ENCODE results near the gene ELOVL5. TPM values are rescaled to one million over a fixed set of nuclear protein-coding genes. Genes with fewer than 3 reads are reported as not detected.
"Not testable (repeated sequence)": the region's sequence is repeated elsewhere in the genome, so short reads cannot be mapped to it uniquely, and the experiment has no call there.

Gene ELOVL5
- total RNA-seq, 2 donors from 2014 or later = 52.2 to 54.0 TPM

DNA sequence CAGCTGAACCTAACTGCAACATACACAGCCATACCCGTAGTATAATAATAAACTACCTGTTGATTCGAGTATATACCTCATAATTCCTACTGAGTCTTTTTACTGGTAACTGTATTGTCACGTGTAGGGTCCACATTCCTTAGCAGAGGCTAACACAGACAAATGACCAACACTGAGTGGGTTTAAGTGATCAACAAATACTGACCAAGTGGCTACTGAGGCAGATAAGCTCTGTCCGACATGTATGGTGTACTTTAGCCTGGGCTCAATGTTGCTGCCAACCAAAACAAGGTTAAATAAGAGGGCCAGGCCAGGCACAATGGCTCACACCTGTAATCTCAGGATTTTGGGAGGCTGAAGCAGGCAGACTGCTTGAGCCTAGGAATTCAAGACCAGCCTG, 12.7 kb downstream of the ELOVL5 start:
- intact Hi-C loops (cut with DNase I) = loop anchor here in 1 of 2 donors (2.0 kb wide), 1 partner anchor 63 kb away; no protein-coding TSS in a partner anchor
- no peak for DNase-seq (ENCODE audit: low spot score)

DNA sequence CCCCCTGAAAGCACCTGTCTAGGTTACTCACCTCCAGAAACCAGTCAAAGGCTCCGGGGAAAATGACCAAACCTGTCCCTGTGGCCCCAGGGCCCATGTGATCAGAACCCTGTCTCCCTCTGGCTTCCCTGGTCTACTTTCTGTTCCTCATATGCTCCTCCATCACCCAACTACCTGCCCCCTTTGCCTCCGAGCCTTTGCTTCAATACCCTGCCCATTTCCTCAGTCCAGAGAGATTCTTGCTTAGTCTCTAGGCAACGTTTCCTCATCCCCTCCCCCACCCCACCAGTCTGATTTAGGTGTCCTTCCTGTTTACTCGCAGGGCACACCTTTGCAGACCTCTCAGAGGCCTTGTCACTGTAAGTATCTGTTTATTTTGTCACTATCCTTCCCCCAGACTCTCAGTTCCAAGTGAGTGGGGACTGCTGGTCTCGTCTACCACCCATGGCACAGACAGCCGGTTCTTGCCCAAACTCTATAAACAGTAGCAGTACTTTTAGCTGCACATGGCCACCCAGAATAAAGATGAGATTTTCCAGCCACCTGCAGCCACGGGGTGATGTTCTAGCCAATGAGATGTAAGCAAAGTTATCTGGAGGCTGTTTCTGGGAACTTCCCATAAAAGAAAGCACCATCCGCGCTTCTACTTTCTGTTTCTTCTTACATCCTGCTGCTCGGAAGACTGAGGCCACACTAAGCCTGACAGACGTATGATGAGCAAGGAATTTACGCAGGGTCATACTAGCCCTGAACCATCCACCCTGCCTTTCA, 13.3 kb downstream of the ELOVL5 start:
- DNase-seq (ENCODE audit: low spot score) = no peak
- intact Hi-C loops (cut with DNase I) = no loop called here

DNA sequence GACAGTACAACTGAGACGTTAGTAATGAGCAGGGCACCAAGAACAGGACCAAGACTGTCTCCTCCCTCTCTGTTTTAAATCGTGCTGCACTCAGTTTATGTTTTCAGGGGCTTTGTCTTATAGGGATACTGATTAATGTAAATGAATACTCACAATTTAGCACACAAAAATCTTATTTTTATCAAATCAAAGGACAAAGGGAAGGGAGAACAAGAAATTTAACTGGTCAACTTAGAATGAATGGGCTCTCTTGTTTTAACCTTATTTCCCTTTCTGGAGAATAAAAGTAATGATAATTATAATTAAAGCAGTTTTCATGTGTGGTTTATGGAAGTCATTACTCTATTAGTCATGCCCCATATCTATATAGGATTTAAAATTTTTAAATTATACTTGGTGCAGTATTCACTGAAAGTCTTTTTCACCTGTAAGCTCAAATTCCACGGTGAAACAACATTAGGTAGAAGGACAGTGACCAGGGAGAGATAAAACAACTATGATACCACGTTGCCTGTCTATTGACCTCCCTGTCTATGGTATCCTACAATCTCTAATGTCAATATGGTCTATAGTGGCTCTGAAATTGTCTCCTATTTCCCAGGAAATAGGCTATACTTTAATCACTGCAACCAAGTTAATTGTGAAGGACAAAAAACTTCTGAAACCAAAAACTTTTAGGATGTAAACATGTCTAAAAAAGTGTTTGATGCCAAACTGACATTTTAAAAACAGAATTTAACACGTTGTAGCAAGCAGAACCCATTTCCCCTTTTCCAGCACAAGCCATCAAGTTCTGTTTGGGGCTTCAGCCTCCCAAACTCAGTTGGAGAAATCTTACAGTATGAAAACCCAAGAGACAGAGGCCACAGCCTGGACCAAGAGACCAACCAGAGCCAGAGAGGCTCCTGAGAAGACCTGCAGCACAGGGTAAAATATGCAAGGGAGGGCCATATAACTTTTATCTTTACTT, 15.0 kb downstream of the ELOVL5 start:
- DNase-seq (ENCODE audit: low spot score) = no peak
- intact Hi-C loops (cut with DNase I) = no loop called here

DNA sequence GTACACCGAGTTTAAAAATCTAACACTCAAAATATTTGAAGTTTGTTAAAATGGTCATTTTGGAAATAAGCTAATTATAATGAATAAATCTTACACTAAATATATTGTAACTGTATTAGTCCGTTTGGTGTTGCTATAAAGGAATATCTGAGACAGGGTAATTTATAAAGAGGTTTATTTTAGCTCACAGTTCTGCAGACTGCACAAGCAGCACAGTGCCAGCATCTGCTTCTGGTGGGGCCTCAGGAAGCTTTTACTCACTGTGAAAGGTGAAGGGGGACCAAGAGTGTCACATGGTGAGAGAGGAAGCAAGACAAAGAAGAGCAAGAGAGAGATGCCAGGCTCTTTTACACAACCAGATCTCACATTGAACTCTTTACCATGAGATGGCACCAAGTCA, 17.1 kb downstream of the ELOVL5 start:
- DNase-seq (ENCODE audit: low spot score) = no peak
- intact Hi-C loops (cut with DNase I) = no loop called here

DNA sequence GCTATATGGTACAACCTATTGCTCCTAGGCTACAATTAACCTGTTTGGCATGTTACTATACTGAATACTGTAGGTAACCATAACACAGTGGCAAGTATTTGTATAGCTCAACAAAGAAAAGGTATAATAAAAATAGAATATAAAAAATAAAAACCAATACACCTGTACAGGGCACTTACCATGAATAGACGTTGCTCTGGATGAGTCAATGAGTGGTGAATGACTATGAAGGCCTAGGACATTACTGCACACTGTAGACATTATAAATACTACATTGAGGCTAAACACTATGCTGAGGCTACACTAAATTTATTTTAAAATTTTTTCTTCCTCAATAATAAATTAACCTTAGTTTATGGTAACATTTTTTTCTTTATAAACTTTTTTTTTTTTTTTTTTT, 18.6 kb downstream of the ELOVL5 start:
- intact Hi-C loops (cut with DNase I) = no loop called here
- no peak for DNase-seq (ENCODE audit: low spot score)

DNA sequence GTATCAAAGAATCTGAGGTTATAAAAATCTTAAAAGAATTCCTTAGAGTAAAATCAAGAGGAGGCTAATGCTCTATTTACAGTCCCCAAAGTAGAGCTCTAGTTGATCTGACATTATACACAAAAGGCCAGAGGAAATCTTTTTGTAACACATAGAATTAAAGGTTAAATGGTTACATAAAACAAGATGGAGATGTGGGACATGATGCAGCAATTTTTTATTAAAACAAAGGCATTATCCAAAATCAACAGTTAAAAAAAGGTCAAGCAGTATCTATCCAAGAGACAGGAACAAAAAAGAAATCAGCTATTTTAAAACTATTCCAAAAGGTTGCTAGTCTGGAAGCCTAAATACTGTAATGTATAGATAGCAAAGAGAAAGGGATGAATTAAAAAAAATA, 20.4 kb downstream of the ELOVL5 start:
- intact Hi-C loops (cut with DNase I) = no loop called here

DNA sequence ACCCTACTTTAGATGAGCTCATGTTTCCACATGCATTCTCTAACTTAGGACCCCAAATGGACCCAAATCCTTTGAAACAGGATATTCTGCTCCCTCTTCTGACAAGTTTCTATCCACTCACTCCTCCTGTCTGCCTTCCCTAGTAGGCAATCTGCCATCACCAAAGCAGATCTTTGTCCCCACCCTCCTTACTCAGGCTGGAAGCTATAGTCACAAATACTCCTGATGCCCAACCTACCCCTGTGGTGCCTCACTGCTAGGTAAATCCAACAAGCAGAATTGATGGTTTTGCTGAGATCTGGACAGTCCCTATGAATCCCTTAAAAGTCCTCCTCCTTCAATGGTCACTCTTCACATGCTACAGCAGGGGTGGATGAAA, 21.7 kb downstream of the ELOVL5 start:
- no peak for DNase-seq (ENCODE audit: low spot score)
- intact Hi-C loops (cut with DNase I) = no loop called here

More for the DNA sequence above, 20.4 kb downstream of the ELOVL5 start:
- DNase-seq (ENCODE audit: low spot score) = no peak

DNA sequence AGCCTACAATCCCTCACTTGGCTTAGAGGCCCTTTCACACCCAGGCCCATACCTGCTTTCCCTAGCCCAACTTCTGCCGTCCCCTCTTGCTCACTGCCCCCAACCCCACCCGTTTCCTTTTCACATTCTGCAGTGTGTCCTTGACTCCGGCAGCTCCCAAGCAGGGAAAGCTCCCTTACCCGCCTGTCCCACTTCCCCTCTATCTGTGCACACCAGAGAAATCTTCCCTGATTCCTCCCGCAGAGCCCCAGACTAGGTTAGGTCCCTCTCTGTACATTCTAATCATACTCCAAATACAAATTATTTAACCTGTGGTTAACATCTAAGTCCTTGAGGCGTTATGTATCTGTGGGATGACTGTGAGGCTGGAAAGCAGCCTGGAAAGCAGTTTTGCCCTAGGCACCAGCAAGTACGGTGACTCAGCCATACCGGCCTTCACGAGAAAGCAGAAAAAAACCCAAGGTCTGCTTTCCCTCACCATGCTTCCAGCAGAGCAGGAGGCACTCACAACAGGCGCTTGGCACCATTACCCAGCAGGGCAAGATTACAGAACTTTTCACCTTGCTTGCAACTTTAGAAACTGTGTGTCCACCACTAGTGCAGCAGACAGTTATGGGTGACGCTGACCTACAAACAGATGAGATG, 22.3 kb downstream of the ELOVL5 start:
- no peak for DNase-seq (ENCODE audit: low spot score)
- intact Hi-C loops (cut with DNase I) = no loop called here

DNA sequence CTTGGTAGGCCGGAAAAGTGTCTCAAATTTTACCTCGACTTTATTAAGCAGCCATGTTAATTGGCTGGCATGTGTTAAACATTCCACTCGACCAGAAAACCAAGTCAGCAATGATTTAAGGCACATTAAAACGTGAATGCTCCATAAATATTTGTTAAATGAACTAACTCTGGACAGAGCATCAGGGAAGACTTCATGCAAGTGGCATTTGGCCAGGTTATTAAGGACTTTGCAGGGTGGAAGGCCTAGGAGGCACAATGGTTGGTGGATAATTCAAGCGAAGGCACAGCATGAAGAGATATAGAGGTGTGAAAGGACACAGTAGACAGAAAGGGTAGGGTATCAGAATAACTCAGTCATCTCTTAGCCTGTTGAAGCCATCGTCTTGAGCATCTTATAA, 23.0 kb downstream of the ELOVL5 start:
- intact Hi-C loops (cut with DNase I) = no loop called here
- no peak for DNase-seq (ENCODE audit: low spot score)

DNA sequence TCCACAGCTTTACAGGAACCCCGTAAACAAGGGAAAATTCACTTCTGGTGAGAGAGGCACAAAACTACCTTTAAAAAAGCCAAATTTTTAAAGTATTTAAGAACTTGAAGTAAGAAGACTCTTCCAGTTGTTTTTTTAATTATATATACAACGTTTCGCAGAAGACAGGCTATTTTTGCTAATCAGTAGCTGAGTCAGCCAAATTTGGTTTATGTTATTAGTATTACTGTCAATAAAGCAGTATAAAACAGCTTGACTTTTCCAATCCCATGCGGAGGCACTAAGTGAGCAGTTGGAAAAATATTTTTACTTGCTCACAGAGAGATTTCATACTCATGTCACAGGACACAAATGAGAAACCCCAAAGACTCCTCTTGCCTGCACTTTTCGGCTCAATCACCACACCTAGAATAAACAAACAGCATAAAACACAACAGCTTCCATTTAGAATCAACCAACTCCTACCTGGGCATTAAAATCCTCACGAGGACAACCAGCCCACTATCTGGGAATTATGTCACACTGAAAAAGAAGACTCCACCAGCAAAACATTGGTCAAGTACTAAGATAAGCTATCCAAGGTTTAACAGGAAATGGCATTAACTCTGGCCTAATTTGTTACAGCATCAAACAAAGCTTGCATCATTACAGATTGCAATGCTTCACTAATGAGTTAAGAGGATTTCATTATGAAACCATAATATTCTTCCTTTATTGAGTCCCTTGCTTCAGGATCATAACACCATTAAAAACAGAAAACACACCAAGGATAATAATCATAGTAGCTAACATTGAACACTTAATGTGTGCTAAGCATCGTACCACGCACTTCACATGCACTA, 26.3 kb downstream of the ELOVL5 start:
- intact Hi-C loops (cut with DNase I) = no loop called here
- no peak for DNase-seq (ENCODE audit: low spot score)

DNA sequence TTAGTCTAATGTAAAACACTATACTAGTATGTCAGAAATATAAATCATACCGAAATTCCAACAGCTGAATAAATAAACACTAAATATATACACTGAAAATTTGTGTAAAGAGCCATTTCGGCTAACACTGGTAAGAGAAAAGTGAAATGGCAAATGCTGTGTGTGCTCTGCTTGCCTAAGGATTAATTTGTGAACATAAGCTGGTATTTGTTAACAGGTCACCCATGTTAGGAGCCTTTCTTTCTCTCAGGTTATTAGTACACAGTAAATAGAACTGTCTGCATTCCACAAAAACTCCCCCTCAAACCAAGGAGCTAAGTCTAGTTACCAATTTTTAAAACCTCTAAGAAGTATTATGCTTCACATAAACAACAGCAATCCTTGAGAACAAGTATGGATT, 27.0 kb downstream of the ELOVL5 start:
- intact Hi-C loops (cut with DNase I) = no loop called here
- no peak for DNase-seq (ENCODE audit: low spot score)

DNA sequence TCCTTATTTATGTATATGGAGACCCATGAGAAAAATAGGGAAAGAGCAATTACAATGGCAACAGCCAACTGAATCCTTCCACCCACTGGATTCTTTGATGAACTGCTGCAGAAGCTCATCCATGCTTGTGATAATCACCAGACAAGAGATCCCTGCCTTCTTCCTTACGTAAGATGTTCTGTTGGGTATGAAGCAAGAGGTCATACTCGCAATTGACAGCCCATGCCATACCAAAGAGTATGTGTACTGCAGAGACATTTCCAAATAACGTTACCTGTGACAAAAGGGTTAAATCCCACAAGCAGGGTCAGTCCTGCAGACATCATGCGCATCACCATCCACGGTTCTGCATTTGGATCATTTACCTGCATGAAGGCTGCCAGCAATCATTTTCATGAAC, 27.8 kb downstream of the ELOVL5 start:
- intact Hi-C loops (cut with DNase I) = no loop called here
- no peak for DNase-seq (ENCODE audit: low spot score)

DNA sequence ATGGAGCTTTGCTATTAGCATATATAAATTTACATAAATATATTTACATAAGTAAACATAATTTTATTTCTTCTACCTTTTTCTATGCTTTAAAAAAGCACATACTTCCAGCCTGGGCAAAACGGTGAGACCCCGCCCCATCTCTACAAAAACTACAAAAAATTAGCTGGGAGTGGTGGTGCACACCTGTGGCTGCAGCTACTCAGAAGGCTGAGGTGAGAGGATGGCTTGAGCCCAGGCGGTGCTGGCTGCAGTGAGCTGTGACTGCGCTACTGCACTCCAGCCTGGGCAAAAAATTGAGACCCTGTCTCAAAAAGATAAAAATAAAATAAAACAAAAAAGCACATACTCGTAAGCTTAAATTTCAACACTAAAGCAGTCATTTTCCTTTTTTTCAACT, 30.3 kb downstream of the ELOVL5 start:
- intact Hi-C loops (cut with DNase I) = no loop called here

DNA sequence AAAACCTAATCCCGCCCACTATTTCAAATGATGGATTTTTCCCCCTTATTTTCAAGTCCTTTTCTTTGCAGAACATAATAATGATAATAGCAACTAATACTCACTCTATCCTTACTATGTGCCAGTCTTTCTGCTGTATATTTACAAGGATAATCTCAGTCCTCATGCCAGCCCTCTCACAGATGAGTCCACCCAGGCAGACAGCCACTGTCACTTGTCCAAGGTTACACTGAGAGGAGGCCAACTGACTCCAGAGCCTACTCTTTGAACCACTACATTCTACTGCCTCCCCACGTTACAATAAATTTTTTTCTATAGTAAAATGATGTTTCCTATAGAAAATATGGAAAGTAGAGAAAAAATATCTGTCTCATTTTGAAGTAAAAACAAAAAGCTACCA, 30.9 kb downstream of the ELOVL5 start:
- DNase-seq (ENCODE audit: low spot score) = no peak
- intact Hi-C loops (cut with DNase I) = no loop called here

More for the DNA sequence above, 30.3 kb downstream of the ELOVL5 start:
- DNase-seq (ENCODE audit: low spot score) = no peak

DNA sequence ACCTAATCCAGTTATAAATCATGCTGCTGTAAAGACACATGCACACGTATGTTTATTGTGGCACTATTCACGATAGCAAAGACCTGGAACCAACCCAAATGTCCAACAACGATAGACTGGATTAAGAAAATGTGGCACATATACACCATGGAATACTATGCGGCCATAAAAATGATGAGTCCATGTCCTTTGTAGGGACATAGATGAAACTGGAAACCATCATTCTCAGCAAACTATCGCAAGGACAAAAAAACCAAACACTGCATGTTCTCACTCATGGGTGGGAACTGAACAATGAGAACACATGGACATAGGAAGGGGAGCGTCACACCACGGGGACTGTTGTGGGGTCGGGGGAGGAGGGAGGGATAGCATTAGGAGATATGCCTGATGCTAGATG, 31.5 kb downstream of the ELOVL5 start:
- intact Hi-C loops (cut with DNase I); DNase-seq (ENCODE audit: low spot score): not testable (repeated sequence)

DNA sequence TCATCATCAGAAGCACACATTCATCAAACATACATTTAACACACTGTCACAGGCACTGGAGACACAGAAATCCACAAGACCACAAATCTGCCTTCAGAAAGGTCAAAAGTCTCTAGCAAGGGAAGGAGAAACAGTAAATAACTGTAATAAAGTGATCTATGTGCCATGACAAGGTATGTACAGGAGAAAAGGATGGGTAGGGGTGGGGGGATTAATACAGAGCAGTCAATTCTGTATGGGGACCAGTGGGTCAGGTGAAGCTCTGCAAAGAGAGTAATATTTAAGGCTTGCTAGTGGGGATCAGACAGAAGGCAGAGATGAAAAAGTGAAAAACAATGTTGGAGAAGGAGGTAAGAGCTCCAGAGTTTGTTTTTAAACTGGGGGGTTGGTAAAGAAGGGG, 32.6 kb downstream of the ELOVL5 start:
- DNase-seq (ENCODE audit: low spot score) = no peak
- intact Hi-C loops (cut with DNase I) = no loop called here

DNA sequence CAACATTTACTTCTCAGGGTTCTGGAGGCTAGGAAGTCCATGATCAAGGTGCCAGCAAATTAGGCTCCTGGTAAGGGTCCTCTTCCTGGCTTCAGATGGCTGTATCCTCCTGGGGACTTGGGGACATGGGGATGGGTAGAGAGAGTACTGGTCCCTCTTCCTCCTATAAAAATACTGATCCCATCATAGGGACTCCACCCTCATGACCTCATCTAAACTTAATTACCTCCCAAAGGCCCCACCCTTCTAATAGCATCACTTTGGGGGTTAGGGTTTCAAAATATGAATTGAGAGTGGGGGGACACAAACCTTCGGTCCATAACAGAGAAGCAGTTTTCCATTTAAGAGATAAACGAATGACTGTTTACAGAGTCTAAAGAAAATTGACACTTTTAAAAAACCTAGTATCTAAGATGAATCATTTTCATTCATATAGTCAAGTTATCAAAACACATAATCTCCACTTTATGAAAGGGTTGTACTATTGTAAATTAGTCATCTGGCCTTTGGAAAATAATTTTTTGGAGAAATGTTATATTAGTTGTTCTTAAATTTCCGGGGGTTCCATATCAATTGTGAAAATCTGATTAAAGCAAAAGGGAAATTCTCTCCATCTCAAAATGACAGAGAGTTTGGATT, 33.5 kb downstream of the ELOVL5 start:
- intact Hi-C loops (cut with DNase I) = no loop called here
- no peak for DNase-seq (ENCODE audit: low spot score)

DNA sequence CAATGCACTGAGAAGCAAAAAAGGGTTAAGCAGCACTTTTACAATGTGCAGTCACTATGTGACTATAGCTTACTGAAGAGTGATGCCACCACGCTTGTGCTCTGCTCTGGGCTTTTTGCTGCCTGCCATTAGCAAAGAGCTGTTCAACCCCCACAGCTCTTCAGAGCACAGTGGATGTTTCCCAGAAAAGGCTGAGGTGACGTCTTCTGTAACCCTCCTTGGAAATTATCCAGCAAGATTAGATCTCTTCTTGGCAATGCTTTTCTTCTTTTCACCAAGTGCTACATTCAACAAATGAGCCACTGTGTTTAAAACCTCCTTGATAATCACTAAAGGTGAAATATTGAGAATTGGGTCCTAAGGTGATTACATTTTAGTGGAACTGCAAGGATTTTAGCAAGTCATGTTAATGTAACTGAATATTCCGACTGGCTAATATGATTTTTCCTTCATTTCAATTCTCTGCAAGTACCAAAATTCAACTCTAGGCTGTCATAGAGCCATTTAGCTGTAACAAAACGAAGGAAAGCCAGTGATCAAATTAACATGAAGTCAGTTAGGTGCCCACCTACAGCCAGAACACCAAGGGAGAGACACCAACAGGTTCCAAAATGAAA, 34.9 kb downstream of the ELOVL5 start:
- intact Hi-C loops (cut with DNase I) = no loop called here

More for the DNA sequence above, 34.9 kb downstream of the ELOVL5 start:
- no peak for DNase-seq (ENCODE audit: low spot score)

Measured in posterior vena cava (tissue), 2 donors.